ENCODE data around the gene ANKRD28.

The ANKRD28 gene

DNA sequence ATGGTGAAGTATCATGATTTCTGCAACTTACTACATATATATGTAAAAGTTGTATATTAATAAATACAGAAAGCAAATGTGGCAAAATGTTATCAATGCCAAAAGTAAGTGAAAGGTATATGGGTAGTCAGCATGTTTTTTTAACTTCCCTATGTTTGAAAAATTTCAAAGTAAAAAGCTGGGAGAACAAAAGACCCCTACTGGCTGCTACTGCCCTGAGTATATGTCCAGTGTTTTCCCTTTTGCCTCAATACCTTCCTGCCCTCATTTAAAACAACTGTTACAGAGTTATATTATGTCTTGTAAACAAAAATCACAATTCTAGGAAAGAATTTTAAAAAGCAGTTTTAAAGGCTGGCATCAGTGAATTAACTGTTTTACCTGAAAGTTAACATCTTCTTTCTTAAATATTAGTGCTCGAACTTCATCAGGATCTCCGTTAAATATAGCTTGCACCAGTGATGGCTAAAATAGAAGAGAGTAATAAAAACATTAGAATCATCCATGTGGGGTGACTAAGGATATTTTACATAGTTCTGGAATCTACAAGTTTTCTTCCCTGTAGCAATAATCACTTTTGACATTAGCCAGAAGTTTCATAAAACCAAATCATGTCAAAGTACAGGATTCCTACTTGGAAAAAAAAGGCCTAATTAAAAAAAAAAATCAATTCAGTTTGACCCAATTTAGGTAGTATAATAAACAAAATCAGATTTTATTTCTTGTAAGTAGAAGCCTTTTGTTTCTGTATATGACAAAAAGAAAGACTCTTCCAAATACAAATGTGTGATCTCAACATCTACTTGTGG is 2.7 kb downstream of the ANKRD28 start:
- Histone ChIP-seq H3K27me3 (ENCODE audit: control insufficient read depth, insufficient read depth, low read length, poor library complexity, severe bottlenecking) (no peaks in the 10 kb centered on the region), H3K9me3 (ENCODE audit: control insufficient read depth, low read length) (no peaks in the 10 kb centered on the region), H3K27ac (ENCODE audit: insufficient read depth, low read depth, low read length, poor library complexity, severe bottlenecking) (no peak overlapping the region), H3K4me1 (ENCODE audit: control insufficient read depth, insufficient read depth, low read length) (peaks cover 14% of the 10 kb centered on the region), H3K36me3 (ENCODE audit: control insufficient read depth, insufficient read depth, low read length) (peaks cover 6% of the 10 kb centered on the region), H3K4me3 (ENCODE audit: insufficient read depth, low read depth, low read length) (no peak overlapping the region)
- 100% methylated on average over 2 of the region's 2 CpGs; no CpG with 5 or more reads in 1 of the 2 experiments for WGBS, 2 experiments

DNA sequence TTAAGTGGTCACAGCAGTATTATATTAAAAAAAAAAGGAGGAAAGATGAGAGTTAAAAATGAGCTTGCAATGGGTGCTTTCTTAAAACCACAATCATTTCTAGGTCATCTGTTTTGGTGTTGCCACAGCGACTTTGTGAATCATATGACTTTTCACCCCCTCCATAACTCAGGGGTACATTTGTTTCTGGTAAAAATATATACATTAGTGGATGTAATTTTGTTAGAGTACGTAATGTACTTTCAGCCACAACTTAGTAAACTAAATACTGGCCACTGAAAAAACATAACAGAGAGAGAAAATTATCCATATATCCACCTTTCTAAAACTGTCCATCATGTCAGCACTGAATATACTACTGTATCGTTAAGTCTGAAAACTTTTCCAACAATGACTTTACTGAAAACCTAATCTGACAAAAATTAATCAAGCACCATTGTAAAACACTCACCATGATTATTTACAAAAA is 3.4 kb downstream of the ANKRD28 start:
- WGBS, 2 experiments: 95 to 100% methylated on average over 2 to 3 of the region's 3 CpGs
- Histone ChIP-seq H3K4me1 (ENCODE audit: control insufficient read depth, insufficient read depth, low read length) (peaks cover 14% of the 10 kb centered on the region), H3K27me3 (ENCODE audit: control insufficient read depth, insufficient read depth, low read length, poor library complexity, severe bottlenecking) (no peaks in the 10 kb centered on the region), H3K36me3 (ENCODE audit: control insufficient read depth, insufficient read depth, low read length) (peaks cover 6% of the 10 kb centered on the region), H3K4me3 (ENCODE audit: insufficient read depth, low read depth, low read length) (no peak overlapping the region), H3K9me3 (ENCODE audit: control insufficient read depth, low read length) (no peaks in the 10 kb centered on the region), H3K27ac (ENCODE audit: insufficient read depth, low read depth, low read length, poor library complexity, severe bottlenecking) (no peak overlapping the region)

DNA sequence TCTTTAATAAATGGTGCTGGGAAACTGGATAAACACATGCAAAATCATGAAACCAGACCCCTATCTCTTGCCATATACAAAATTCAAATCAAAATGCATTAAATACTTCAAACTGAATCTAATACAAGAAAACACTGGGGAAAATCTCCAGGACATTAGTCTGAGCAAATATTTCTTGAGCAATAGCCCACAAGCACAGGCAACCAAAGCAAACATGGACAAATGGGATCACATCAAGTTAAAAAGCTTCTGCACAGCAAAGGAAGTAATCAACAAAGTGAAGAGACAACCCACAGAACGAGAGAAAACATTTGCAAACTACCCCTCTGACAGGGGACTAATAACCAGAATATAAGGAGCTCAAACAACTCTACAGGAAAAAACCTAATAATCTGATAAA is 6.3 kb downstream of the ANKRD28 start:
- H3K4me3 ChIP-seq (ENCODE audit: insufficient read depth, low read depth, low read length): no peak overlapping the region
- peaks cover 8% of the 10 kb centered on the region for H3K4me1 ChIP-seq (ENCODE audit: control insufficient read depth, insufficient read depth, low read length)
- H3K27ac ChIP-seq (ENCODE audit: insufficient read depth, low read depth, low read length, poor library complexity, severe bottlenecking): no peak overlapping the region
- H3K27me3 ChIP-seq (ENCODE audit: control insufficient read depth, insufficient read depth, low read length, poor library complexity, severe bottlenecking): no peaks in the 10 kb centered on the region
- peaks cover 6% of the 10 kb centered on the region for H3K36me3 ChIP-seq (ENCODE audit: control insufficient read depth, insufficient read depth, low read length)
- no peaks in the 10 kb centered on the region for H3K9me3 ChIP-seq (ENCODE audit: control insufficient read depth, low read length)
- WGBS, 2 experiments: 87 to 100% methylated on average over 1 of the region's 1 CpG

DNA sequence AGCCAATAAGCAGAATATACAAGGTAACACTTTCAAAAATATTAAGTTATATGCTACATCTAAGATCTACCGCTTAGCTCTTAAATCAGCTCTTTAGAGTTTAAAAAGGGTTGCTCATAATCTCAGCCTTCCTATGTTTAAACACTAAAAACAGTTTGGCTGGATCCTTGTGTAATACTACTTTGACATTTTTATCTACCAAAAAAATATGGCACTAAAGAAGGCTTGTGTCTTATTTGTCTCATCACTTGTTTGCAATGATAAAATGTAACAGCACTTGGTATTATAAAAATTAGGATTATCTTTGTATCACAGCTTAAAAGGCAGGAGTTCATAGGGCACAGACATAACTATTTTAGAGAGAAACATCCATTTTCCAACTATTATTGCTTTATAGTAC is 9.8 kb downstream of the ANKRD28 start:
- no peaks in the 10 kb centered on the region for H3K4me1 ChIP-seq (ENCODE audit: control insufficient read depth, insufficient read depth, low read length)
- H3K4me3 ChIP-seq (ENCODE audit: insufficient read depth, low read depth, low read length): no peak overlapping the region
- peaks cover 6% of the 10 kb centered on the region for H3K36me3 ChIP-seq (ENCODE audit: control insufficient read depth, insufficient read depth, low read length)
- H3K9me3 ChIP-seq (ENCODE audit: control insufficient read depth, low read length): no peaks in the 10 kb centered on the region
- H3K27ac ChIP-seq (ENCODE audit: insufficient read depth, low read depth, low read length, poor library complexity, severe bottlenecking): no peak overlapping the region
- H3K27me3 ChIP-seq (ENCODE audit: control insufficient read depth, insufficient read depth, low read length, poor library complexity, severe bottlenecking): no peaks in the 10 kb centered on the region
- WGBS, 2 experiments: 100% methylated on average over 1 of the region's 1 CpG

DNA sequence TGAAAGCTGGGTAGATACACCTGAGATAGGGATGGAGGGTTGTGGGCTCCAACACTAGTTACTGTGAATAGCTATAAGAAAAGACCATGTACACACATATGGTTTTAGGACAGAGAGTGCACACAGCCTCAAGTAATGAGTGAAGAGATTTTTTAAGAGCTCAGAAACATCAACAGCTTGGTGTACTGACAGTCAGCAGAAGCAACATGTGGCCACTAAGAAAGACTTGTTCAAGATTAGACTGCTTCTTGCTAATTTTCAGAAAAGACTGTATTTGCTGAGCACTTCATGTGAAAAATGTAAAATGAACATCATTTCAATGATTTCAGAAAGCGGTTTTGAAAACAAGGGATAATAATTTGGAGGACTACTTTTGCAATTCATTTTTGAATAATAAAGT is 10.3 kb downstream of the ANKRD28 start:
- no peak overlapping the region for H3K27ac ChIP-seq (ENCODE audit: insufficient read depth, low read depth, low read length, poor library complexity, severe bottlenecking)
- H3K27me3 ChIP-seq (ENCODE audit: control insufficient read depth, insufficient read depth, low read length, poor library complexity, severe bottlenecking): no peaks in the 10 kb centered on the region
- H3K4me3 ChIP-seq (ENCODE audit: insufficient read depth, low read depth, low read length): no peak overlapping the region
- H3K4me1 ChIP-seq (ENCODE audit: control insufficient read depth, insufficient read depth, low read length): no peaks in the 10 kb centered on the region
- no peaks in the 10 kb centered on the region for H3K9me3 ChIP-seq (ENCODE audit: control insufficient read depth, low read length)
- WGBS, 2 experiments: 80% methylated on average over 1 of the region's 1 CpG; no CpG with 5 or more reads in 1 of the 2 experiments
- H3K36me3 ChIP-seq (ENCODE audit: control insufficient read depth, insufficient read depth, low read length): peaks cover 6% of the 10 kb centered on the region

DNA sequence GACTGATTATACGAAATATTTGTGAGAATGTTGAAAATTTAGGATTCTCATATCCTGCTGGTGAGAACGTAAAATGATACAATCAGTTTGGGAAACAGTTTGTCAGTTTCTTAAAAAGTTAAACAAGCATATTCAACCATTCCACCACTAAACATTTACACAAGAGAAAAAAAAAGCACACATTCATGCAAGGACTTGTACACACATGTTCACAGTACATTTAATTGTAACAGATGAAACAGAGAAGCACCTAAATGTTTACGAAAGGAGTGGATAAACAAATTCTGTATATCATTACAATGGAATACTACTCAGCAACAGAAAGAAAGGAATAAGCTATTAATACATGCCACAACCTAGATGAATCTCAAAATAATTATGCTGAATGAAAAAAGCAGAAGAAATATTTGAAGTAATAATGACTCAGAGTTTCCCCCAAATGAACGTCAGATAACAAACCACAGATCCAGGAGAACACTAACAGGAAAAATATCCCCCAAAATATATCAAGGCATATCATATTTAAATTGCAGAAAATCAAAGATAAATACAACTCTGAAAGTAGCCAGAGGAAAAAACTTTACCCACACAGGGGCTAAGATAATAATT is 14.3 kb downstream of the ANKRD28 start:
- Histone ChIP-seq H3K4me3 (ENCODE audit: insufficient read depth, low read depth, low read length) (no peak overlapping the region), H3K27ac (ENCODE audit: insufficient read depth, low read depth, low read length, poor library complexity, severe bottlenecking) (no peak overlapping the region), H3K27me3 (ENCODE audit: control insufficient read depth, insufficient read depth, low read length, poor library complexity, severe bottlenecking) (no peaks in the 10 kb centered on the region), H3K9me3 (ENCODE audit: control insufficient read depth, low read length) (no peaks in the 10 kb centered on the region), H3K36me3 (ENCODE audit: control insufficient read depth, insufficient read depth, low read length) (no peaks in the 10 kb centered on the region), H3K4me1 (ENCODE audit: control insufficient read depth, insufficient read depth, low read length) (no peaks in the 10 kb centered on the region)
- 96 to 100% methylated on average over 2 to 3 of the region's 4 CpGs for WGBS, 2 experiments

DNA sequence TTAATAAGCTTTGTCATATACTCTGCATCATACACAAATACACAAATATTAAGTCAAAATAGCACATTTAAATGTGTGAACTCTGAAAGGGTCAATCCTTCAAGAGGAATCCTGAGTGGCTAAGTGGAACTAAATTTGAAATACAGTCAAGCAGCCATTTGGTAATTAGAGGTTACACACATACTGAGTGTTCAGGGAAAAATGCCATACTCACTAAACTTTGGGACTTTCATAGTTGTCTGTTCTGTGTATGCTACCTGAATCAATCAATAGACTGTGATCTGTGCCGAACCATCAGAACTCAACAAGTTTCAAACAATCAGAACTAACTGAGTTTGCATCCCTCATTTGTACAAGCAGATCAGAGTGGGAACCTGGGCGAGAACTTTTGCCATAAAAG is 15.3 kb downstream of the ANKRD28 start:
- 95% methylated on average over 2 of the region's 2 CpGs for WGBS, 2 experiments
- no peak overlapping the region for H3K27ac ChIP-seq (ENCODE audit: insufficient read depth, low read depth, low read length, poor library complexity, severe bottlenecking)
- H3K4me1 ChIP-seq (ENCODE audit: control insufficient read depth, insufficient read depth, low read length): no peaks in the 10 kb centered on the region

DNA sequence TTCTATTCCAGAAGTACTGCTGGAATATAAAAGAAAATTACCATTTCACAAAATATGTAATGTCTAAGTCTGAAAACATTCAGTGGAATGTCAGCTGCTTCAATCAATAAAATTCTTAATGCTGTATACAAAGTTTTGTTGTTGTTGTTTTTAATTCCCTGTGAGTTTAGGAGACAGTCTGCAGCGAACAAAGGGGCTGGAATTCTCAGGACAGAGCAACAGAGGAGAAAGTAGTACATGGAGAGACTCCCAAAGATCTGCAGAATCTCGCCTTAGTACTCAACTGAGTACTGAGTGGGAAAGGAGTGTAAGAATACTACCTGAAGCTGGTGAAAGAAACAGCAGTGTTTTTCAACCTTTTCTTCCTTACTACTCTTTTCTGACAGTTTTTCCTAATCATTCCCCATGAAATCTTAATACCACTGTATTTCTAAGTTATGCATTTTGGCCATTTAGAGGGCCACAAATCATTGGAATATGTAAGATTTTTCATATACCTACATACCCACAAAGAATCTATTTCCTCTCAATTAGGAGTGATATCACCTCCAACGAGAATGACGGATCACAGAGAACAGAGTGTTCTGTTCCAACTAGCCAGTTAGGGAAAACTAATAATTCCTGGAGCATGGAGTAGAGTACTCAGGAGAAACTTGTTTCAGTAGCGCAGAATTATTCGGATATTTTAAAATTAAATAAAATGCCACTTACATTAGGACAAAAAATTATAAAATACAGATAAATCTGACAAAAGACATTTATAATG is 16.0 kb downstream of the ANKRD28 start:
- Histone ChIP-seq H3K4me3 (ENCODE audit: insufficient read depth, low read depth, low read length) (no peak overlapping the region), H3K4me1 (ENCODE audit: control insufficient read depth, insufficient read depth, low read length) (no peaks in the 10 kb centered on the region), H3K36me3 (ENCODE audit: control insufficient read depth, insufficient read depth, low read length) (no peaks in the 10 kb centered on the region), H3K27ac (ENCODE audit: insufficient read depth, low read depth, low read length, poor library complexity, severe bottlenecking) (no peak overlapping the region), H3K9me3 (ENCODE audit: control insufficient read depth, low read length) (no peaks in the 10 kb centered on the region), H3K27me3 (ENCODE audit: control insufficient read depth, insufficient read depth, low read length, poor library complexity, severe bottlenecking) (no peaks in the 10 kb centered on the region)
- 91 to 93% methylated on average over 4 of the region's 6 CpGs for WGBS, 2 experiments

More for the DNA sequence above, 15.3 kb downstream of the ANKRD28 start:
- Histone ChIP-seq H3K4me3 (ENCODE audit: insufficient read depth, low read depth, low read length) (no peak overlapping the region), H3K36me3 (ENCODE audit: control insufficient read depth, insufficient read depth, low read length) (no peaks in the 10 kb centered on the region), H3K27me3 (ENCODE audit: control insufficient read depth, insufficient read depth, low read length, poor library complexity, severe bottlenecking) (no peaks in the 10 kb centered on the region), H3K9me3 (ENCODE audit: control insufficient read depth, low read length) (no peaks in the 10 kb centered on the region)

DNA sequence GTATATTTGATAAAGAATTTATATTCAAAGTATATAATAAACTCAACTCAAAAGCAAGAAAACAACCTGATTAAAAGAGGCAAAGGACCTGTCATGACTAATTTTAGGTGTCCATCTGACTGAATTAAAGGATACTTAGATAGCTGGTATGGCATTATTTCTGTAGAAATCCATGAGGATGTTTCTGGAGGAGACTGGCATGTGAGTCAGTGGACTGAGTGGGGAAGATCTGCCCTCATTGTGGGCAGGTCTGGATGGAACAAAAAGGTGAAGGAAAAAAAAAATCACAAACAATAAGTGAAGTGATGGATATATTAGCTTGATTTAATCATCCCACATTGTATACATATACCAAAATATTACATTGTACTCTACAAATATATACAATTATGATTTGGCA is 16.6 kb downstream of the ANKRD28 start:
- Histone ChIP-seq H3K27ac (ENCODE audit: insufficient read depth, low read depth, low read length, poor library complexity, severe bottlenecking) (no peak overlapping the region), H3K36me3 (ENCODE audit: control insufficient read depth, insufficient read depth, low read length) (no peaks in the 10 kb centered on the region), H3K27me3 (ENCODE audit: control insufficient read depth, insufficient read depth, low read length, poor library complexity, severe bottlenecking) (no peaks in the 10 kb centered on the region), H3K4me1 (ENCODE audit: control insufficient read depth, insufficient read depth, low read length) (no peaks in the 10 kb centered on the region), H3K9me3 (ENCODE audit: control insufficient read depth, low read length) (no peaks in the 10 kb centered on the region), H3K4me3 (ENCODE audit: insufficient read depth, low read depth, low read length) (no peak overlapping the region)

DNA sequence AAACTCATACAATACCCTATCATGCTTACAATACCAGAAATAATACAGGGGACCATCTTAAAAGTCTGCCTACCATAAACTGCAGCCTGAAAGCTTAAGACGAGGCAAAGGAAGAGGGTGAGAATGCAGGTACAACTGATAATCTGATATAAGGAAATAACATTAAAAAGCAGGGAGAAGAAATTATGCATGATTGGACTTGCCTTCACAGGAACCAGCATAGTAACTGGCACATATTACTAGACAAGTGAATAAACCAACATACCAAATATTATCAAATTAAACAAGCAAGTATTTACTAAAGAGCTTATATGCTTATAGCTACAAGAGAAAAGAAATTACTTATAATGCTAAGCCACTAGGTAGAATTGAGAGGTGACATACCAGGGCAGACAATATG is 18.7 kb downstream of the ANKRD28 start:
- Histone ChIP-seq H3K27ac (ENCODE audit: insufficient read depth, low read depth, low read length, poor library complexity, severe bottlenecking) (no peak overlapping the region), H3K4me1 (ENCODE audit: control insufficient read depth, insufficient read depth, low read length) (no peaks in the 10 kb centered on the region), H3K36me3 (ENCODE audit: control insufficient read depth, insufficient read depth, low read length) (no peaks in the 10 kb centered on the region), H3K9me3 (ENCODE audit: control insufficient read depth, low read length) (no peaks in the 10 kb centered on the region), H3K27me3 (ENCODE audit: control insufficient read depth, insufficient read depth, low read length, poor library complexity, severe bottlenecking) (no peaks in the 10 kb centered on the region), H3K4me3 (ENCODE audit: insufficient read depth, low read depth, low read length) (no peak overlapping the region)
- 88 to 94% methylated on average over 1 of the region's 1 CpG for WGBS, 2 experiments

Data from ectodermal cell (in vitro differentiated cells).